Measurements from ENCODE around the gene CAB39L.

Gene CAB39L

GRCh38 chr13:49452725-49453457 lies 9.0 kb upstream of the CAB39L start:
- no peak overlapping the region for H2AFZ ChIP-seq
- no peaks in the 10 kb centered on the region for H3K9me3 ChIP-seq (ENCODE audit: control insufficient read depth, low read length)
- no peaks in the 10 kb centered on the region for H3K79me2 ChIP-seq
- no peaks in the 10 kb centered on the region for H3K36me3 ChIP-seq (ENCODE audit: control insufficient read depth, insufficient read depth, low read length)
- H3K4me1 ChIP-seq: no peaks in the 10 kb centered on the region
- H3K27me3 ChIP-seq (ENCODE audit: control insufficient read depth, insufficient read depth, low read length): no peaks in the 10 kb centered on the region
- TF ChIP-seq CTCF (IDR thresholded peaks at IDR 0.05): no peak
- no peak overlapping the region for H3K9ac ChIP-seq
- no peak overlapping the region for H3K4me3 ChIP-seq (ENCODE audit: low read depth, low read length)
- peak overlapping the region; percentile 15 for H3K4me2 ChIP-seq (ENCODE audit: low read length)
- H3K27ac ChIP-seq: no peak overlapping the region

GRCh38 chr13:49450105-49450819 lies 6.4 kb upstream of the CAB39L start:
- Histone ChIP-seq H3K27me3 (ENCODE audit: control insufficient read depth, insufficient read depth, low read length) (no peaks in the 10 kb centered on the region), H3K9me3 (ENCODE audit: control insufficient read depth, low read length) (no peaks in the 10 kb centered on the region), H3K27ac (no peak overlapping the region), H3K4me3 (ENCODE audit: low read depth, low read length) (no peak overlapping the region), H3K9ac (no peak overlapping the region), H3K36me3 (ENCODE audit: control insufficient read depth, insufficient read depth, low read length) (no peaks in the 10 kb centered on the region), H3K79me2 (no peaks in the 10 kb centered on the region), H2AFZ (no peak overlapping the region), H3K4me1 (no peaks in the 10 kb centered on the region), H3K4me2 (ENCODE audit: low read length) (no peak overlapping the region)
- no peak for TF ChIP-seq CTCF (IDR thresholded peaks at IDR 0.05)

- no peaks in the 10 kb centered on the region for H3K36me3 ChIP-seq (ENCODE audit: control insufficient read depth, insufficient read depth, low read length)
- TF ChIP-seq CTCF (IDR thresholded peaks at IDR 0.05): no peak
- H3K9me3 ChIP-seq (ENCODE audit: control insufficient read depth, low read length): no peaks in the 10 kb centered on the region
Observed at GRCh38 chr13:49448753-49449152, 4.9 kb upstream of the CAB39L start.

DNA sequence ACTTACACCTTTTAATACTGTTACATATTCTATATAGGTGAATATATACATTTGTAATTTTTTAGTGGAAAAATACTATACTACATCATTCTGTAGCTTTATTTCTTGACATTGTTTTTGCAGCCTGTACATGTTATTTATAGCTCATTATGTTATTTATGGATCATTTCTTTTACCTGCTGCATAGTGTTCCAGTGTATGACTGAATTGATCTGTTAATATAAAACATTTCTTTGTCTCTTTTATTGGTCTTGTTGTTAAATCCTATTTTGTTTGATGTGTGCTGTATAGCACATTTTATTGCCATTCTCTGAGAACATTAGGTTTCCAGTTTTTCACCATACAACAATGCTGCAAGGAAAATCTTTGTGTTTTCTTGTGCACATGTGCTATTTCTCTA lies 2.6 kb upstream of the CAB39L start:
- TF ChIP-seq CTCF (IDR thresholded peaks at IDR 0.05): no peak
- Histone ChIP-seq H3K4me2 (ENCODE audit: low read length) (no peak overlapping the region), H3K9me3 (ENCODE audit: control insufficient read depth, low read length) (no peaks in the 10 kb centered on the region), H3K36me3 (ENCODE audit: control insufficient read depth, insufficient read depth, low read length) (no peaks in the 10 kb centered on the region), H3K4me3 (ENCODE audit: low read depth, low read length) (no peak overlapping the region), H3K27me3 (ENCODE audit: control insufficient read depth, insufficient read depth, low read length) (no peaks in the 10 kb centered on the region), H3K27ac (no peak overlapping the region), H3K79me2 (no peaks in the 10 kb centered on the region), H2AFZ (no peak overlapping the region), H3K4me1 (no peaks in the 10 kb centered on the region), H3K9ac (no peak overlapping the region)

More at GRCh38 chr13:49448753-49449152, 4.9 kb upstream of the CAB39L start:
- no peak overlapping the region for H3K4me2 ChIP-seq (ENCODE audit: low read length)
- no peak overlapping the region for H3K4me3 ChIP-seq (ENCODE audit: low read depth, low read length)
- no peaks in the 10 kb centered on the region for H3K79me2 ChIP-seq
- no peaks in the 10 kb centered on the region for H3K27me3 ChIP-seq (ENCODE audit: control insufficient read depth, insufficient read depth, low read length)
- no peak overlapping the region for H3K9ac ChIP-seq
- no peaks in the 10 kb centered on the region for H3K4me1 ChIP-seq
- no peak overlapping the region for H2AFZ ChIP-seq
- no peak overlapping the region for H3K27ac ChIP-seq
